Colonic mucosa (tissue), 4 donors: ENCODE measurements around the gene KIF13A. TPM values are rescaled to one million over a fixed set of nuclear protein-coding genes. Genes with fewer than 3 reads are reported as not detected.

Experiments used
- DNase-seq: peaks from one replicate; pipeline ENCODE4 v3.0.0-alpha.2; 2020
- H3K27ac ChIP-seq: fragments of 200-600 bp; one replicate; pipeline ENCODE4 v1.8.0; 2021
- H3K27me3 ChIP-seq: fragments of 200-600 bp; one replicate; pipeline ENCODE4 v1.8.0; 2021
- H3K36me3 ChIP-seq: fragments of 200-600 bp; one replicate; pipeline ENCODE4 v1.8.0; 2021
- H3K4me1 ChIP-seq: fragments of 200-600 bp; one replicate; pipeline ENCODE4 v1.8.0; 2021; ENCODE audit warnings: mild to moderate bottlenecking
- H3K4me3 ChIP-seq: fragments of 200-600 bp; one replicate; pipeline ENCODE4 v1.8.0; 2021
- H3K9ac ChIP-seq, 2 donors: one replicate each; pipeline ENCODE4 v1.7.0; 2013; ENCODE audit warnings: control low read depth in 2 of 2, low read depth in 2 of 2, low read length in 2 of 2
- H3K9me3 ChIP-seq: fragments of 200-600 bp; one replicate; pipeline ENCODE4 v1.8.0; 2021
- intact Hi-C: fragments of 100-400 bp; cut with DNase I; formaldehyde crosslinking; loops from one replicate; pipeline ENCODE4 v1.14.1; 2022
- total RNA-seq, 2 donors: library from RNA; stranded (reverse); fragmentation: NEBNext Ultra II Directional in 1 of 2; extraction: Animal tissue kit (Norgen Biotek cat#: 25700) in 1 of 2; gene quantifications; one replicate each; pipeline ENCODE4 v1.2.1, GENCODE V29; 2021
- TF ChIP-seq, protein P1 (sequence below): fragments of 200-600 bp; IDR thresholded peaks from one replicate; pipeline ENCODE4 v1.8.0; 2022; ENCODE audit warnings: antibody characterized with exemption, mild to moderate bottlenecking
- donor health status: healthy.
- donor health status: DM: no; HTN: no; CAD: no.
- donor health status: DM: no; HTN: no; CAD: no.

The KIF13A gene
- total RNA-seq, 2 donors from 2014 or later, result 43.7 to 54.0 TPM

DNA sequence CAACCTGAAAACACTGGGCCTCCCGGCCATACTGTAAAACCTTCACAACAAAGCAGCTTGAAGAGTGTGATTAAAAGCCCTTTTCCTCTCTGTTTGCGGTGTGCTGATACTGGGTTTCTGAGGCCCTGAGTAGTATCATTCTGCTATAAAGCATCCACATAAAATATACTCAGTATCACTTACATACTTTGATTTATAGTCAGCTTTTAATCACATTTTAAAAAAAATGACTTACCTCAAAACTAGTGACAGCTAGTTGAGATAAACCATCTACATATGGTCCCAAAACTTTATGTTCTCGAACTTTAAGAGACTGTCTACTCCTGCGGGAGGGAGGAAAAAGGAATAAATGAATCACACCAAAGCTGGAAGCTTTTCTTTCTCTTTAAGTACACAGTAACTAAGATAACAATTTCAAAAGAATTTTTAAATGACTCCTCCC lies 135.7 kb downstream of the KIF13A start:
- TF ChIP-seq, protein P1, sequence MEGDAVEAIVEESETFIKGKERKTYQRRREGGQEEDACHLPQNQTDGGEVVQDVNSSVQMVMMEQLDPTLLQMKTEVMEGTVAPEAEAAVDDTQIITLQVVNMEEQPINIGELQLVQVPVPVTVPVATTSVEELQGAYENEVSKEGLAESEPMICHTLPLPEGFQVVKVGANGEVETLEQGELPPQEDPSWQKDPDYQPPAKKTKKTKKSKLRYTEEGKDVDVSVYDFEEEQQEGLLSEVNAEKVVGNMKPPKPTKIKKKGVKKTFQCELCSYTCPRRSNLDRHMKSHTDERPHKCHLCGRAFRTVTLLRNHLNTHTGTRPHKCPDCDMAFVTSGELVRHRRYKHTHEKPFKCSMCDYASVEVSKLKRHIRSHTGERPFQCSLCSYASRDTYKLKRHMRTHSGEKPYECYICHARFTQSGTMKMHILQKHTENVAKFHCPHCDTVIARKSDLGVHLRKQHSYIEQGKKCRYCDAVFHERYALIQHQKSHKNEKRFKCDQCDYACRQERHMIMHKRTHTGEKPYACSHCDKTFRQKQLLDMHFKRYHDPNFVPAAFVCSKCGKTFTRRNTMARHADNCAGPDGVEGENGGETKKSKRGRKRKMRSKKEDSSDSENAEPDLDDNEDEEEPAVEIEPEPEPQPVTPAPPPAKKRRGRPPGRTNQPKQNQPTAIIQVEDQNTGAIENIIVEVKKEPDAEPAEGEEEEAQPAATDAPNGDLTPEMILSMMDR, result no peak
- Histone ChIP-seq H3K27me3 (no peaks in the 10 kb centered on the region), H3K4me3 (no peak overlapping the region), H3K36me3 (no peaks in the 10 kb centered on the region), H3K9me3 (no peaks in the 10 kb centered on the region), H3K4me1 (no peaks in the 10 kb centered on the region), H3K27ac (no peak overlapping the region), H3K9ac (no peak overlapping the region)
- intact Hi-C loops, result no loop called here
- DNase-seq, result no peak

DNA sequence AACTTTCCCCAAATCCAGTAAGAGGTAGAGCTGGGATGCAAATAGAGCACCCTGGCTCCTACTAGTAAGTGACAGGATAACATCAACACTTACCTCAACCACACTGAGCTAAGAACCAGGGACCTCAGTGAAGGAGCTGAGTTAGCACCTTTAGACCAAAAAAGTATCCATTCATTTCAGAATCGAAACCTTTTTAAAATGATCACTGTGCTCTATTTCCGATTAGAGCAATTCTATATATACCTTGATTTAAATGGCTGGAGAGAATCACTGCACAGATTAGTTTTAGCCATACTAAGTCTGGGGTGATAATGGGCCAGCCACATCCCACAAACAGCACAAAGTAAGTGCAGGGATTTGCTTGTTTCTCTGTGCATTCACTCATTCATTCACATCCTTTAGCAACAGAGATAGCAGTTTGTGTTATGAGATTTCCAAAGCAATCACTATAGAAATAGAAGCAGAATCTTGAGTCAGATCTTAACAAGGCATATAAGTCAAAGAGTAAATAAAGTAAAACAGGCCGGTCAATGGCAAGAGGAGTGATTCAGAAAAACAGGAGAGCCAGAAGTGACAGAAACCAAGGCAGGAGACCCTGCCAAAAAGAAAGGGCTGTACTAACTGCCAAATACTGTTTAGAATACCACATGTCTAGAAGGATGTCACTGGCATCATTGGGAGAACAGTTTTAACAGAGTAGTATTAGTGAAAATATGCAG lies 136.3 kb downstream of the KIF13A start:
- Histone ChIP-seq H3K4me3 (no peak overlapping the region), H3K4me1 (no peaks in the 10 kb centered on the region), H3K36me3 (no peaks in the 10 kb centered on the region), H3K9ac (no peak overlapping the region), H3K27me3 (no peaks in the 10 kb centered on the region), H3K27ac (no peak overlapping the region), H3K9me3 (no peaks in the 10 kb centered on the region)
- no peak for DNase-seq
- intact Hi-C loops, result no loop called here
- TF ChIP-seq, protein P1, result no peak

DNA sequence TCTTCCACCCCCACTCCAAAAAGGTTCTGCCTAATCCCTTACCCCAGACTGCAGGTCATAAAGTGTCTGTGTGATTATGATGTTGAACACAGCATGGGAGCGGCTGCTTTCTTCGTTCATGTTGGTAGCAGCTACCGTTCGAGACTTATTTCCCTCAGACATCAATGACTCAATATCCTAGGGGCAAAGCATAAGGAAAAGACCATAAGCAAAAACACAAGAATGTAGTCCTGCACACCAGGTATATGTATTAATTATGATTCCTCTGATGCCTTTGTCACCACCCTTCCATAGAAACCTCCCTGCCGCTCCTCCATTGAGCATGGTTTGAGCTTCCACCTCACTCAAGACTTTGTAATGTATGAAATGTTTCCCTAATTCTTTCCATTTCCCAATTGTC lies 137.2 kb downstream of the KIF13A start:
- Histone ChIP-seq H3K36me3 (no peaks in the 10 kb centered on the region), H3K9ac (no peak overlapping the region)
- intact Hi-C loops, result no loop called here

DNA sequence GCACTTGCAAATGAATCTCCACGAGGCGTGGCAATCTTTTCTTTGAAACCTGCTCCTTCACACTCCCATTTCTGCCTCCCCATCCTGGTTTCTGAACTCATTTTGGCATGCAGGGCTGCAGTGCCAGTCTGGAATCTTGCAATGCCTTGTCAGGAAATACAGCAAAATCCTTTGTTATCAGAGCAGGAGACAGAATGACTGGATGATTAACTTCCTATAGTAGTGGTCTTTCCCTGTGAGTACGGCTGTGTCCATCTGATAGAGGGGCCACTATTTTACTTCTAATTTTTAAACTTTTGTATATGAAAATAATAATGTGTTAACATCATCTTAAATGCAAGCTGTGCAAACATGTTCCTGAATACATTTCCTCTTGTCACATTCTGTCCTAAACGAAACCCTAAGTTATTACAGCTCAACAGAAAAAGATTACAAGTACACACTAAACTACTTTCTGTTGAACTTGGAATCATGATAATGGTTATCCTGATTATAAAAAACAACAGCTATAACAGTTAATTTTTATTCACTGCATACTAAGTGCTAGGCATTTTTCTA lies 140.2 kb downstream of the KIF13A start:
- Histone ChIP-seq H3K4me3 (no peak overlapping the region), H3K27me3 (no peaks in the 10 kb centered on the region), H3K9ac (no peak overlapping the region), H3K4me1 (peaks cover 12% of the 10 kb centered on the region), H3K36me3 (no peaks in the 10 kb centered on the region), H3K9me3 (no peaks in the 10 kb centered on the region), H3K27ac (no peak overlapping the region)
- TF ChIP-seq, protein P1, result no peak
- DNase-seq, result no peak
- intact Hi-C loops, result no loop called here

More for the DNA sequence above, 137.2 kb downstream of the KIF13A start:
- no peak for DNase-seq
- H3K4me1 ChIP-seq, result no peaks in the 10 kb centered on the region
- no peak overlapping the region for H3K4me3 ChIP-seq
- H3K9me3 ChIP-seq, result no peaks in the 10 kb centered on the region
- no peak overlapping the region for H3K27ac ChIP-seq
- TF ChIP-seq, protein P1, result no peak
- H3K27me3 ChIP-seq, result no peaks in the 10 kb centered on the region

DNA sequence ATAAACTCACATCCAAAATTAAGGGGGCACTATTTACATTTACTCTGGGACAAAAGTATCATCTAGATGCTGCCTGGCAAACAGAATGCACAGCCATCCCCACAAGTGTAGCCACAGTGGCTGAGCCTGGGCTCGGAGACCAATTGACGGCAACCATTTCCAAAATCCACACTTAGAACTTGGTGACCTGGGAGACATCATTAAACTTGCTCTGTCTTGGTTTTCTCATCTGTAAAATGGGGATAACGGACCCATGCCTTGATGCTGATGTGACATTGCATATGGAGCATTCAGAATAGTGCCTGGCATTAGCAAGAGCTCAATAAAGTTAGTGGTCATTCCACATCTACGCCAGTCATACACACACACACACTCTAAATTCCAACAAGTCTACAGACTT lies 140.7 kb downstream of the KIF13A start:
- Histone ChIP-seq H3K27me3 (no peaks in the 10 kb centered on the region), H3K27ac (no peak overlapping the region), H3K9ac (no peak overlapping the region), H3K4me3 (no peak overlapping the region), H3K9me3 (no peaks in the 10 kb centered on the region), H3K4me1 (peaks cover 13% of the 10 kb centered on the region), H3K36me3 (no peaks in the 10 kb centered on the region)
- TF ChIP-seq, protein P1, result no peak
- no peak for DNase-seq
- intact Hi-C loops, result no loop called here
